Activated naive CD8-positive, alpha-beta T cell treated with anti-CD3 and anti-CD28 coated beads, Interleukin-2, amount 50 U/mL, for 24 hours (primary cell): Measurements from ENCODE around the gene CACNA1C.
"Not testable (repeated sequence)": the region's sequence is repeated elsewhere in the genome, so short reads cannot be mapped to it uniquely, and the experiment has no call there.

Source experiments
- ATAC-seq: fragments of 150-1000 bp; cut with Tn5 transposase; one replicate; pipeline ENCODE4 v1.10.0; 2021
- DNase-seq: peaks from one replicate; pipeline ENCODE4 v3.0.0; 2021
- H3K27ac Mint-ChIP-seq: one replicate; pipeline ENCODE4 v1.8.0; 2021; ENCODE audit warnings: mild to moderate bottlenecking, mixed read lengths
- H3K27me3 Mint-ChIP-seq: one replicate; pipeline ENCODE4 v1.8.0; 2021; ENCODE audit warnings: mixed read lengths
- H3K36me3 Mint-ChIP-seq: one replicate; pipeline ENCODE4 v1.8.0; 2021; ENCODE audit warnings: low read depth, mixed read lengths
- H3K4me1 Mint-ChIP-seq: one replicate; pipeline ENCODE4 v1.8.0; 2021; ENCODE audit warnings: mixed read lengths
- H3K4me3 Mint-ChIP-seq: one replicate; pipeline ENCODE4 v1.8.0; 2021; ENCODE audit warnings: mild to moderate bottlenecking, moderate library complexity, mixed read lengths
- H3K9me3 Mint-ChIP-seq: one replicate; pipeline ENCODE4 v1.8.0; 2021; ENCODE audit warnings: mixed read lengths

CACNA1C gene

DNA sequence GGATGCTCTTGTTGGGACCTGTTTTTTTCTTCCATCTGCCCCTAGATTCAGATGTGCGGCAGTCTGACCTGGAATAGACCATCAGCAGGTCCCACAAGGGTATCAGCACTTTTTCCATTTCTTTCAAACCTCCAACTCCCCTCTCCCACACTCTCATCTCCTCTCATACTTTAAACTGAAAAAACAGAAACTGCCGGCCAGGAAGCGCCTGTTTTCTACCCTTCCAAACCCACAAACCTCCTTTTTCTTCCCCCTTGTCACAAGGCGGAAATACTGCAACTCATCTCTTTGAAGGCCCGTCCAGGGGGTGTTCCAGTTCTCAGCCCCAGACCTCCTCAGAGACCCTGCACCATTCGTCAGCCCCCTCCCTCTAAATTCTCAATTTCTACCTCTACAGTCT, 679.5 kb downstream of the CACNA1C start:
- no peaks in the 10 kb centered on the region for H3K9me3 Mint-ChIP-seq
- H3K27me3 Mint-ChIP-seq: peaks cover 6% of the 10 kb centered on the region
- DNase-seq: no peak
- H3K4me3 Mint-ChIP-seq: no peak overlapping the region
- no peaks in the 10 kb centered on the region for H3K36me3 Mint-ChIP-seq
- H3K4me1 Mint-ChIP-seq: peaks cover 8% of the 10 kb centered on the region
- no peak for ATAC-seq
- peak overlapping the region; percentile 18 for H3K27ac Mint-ChIP-seq

- Mint-ChIP-seq H3K36me3 (no peaks in the 10 kb centered on the region), H3K9me3 (no peaks in the 10 kb centered on the region), H3K27ac (no peak overlapping the region), H3K27me3 (peaks cover 6% of the 10 kb centered on the region), H3K4me1 (peaks cover 8% of the 10 kb centered on the region), H3K4me3 (no peak overlapping the region)
- ATAC-seq: no peak
- no peak for DNase-seq
Measured at GRCh38 chr12:2733493-2734355, 680.9 kb downstream of the CACNA1C start.

- Mint-ChIP-seq H3K36me3 (no peaks in the 10 kb centered on the region), H3K4me3 (no peak overlapping the region), H3K27me3 (peaks cover 6% of the 10 kb centered on the region), H3K27ac (no peak overlapping the region), H3K4me1 (peaks cover 8% of the 10 kb centered on the region), H3K9me3 (no peaks in the 10 kb centered on the region)
- ATAC-seq (no peak), DNase-seq (no peak)
Measured at GRCh38 chr12:2735432-2735831, 682.6 kb downstream of the CACNA1C start.

GRCh38 chr12:2737656-2738241, 685.0 kb downstream of the CACNA1C start:
- Mint-ChIP-seq H3K27ac (no peak overlapping the region), H3K4me1 (peaks cover 2% of the 10 kb centered on the region)

GRCh38 chr12:2739069-2739468, 686.3 kb downstream of the CACNA1C start:
- Mint-ChIP-seq H3K4me1 (no peaks in the 10 kb centered on the region), H3K27me3 (no peaks in the 10 kb centered on the region), H3K27ac (no peak overlapping the region), H3K36me3 (no peaks in the 10 kb centered on the region), H3K4me3 (no peak overlapping the region), H3K9me3 (no peaks in the 10 kb centered on the region)
- DNase-seq: no peak
- no peak for ATAC-seq

More at GRCh38 chr12:2737656-2738241, 685.0 kb downstream of the CACNA1C start:
- DNase-seq: no peak
- peaks cover 1% of the 10 kb centered on the region for H3K27me3 Mint-ChIP-seq
- H3K4me3 Mint-ChIP-seq: no peak overlapping the region
- no peaks in the 10 kb centered on the region for H3K36me3 Mint-ChIP-seq
- ATAC-seq: no peak
- no peaks in the 10 kb centered on the region for H3K9me3 Mint-ChIP-seq

GRCh38 chr12:2739832-2740641, 687.2 kb downstream of the CACNA1C start:
- Mint-ChIP-seq H3K4me1 (no peaks in the 10 kb centered on the region), H3K9me3 (no peaks in the 10 kb centered on the region), H3K36me3 (no peaks in the 10 kb centered on the region), H3K27ac (no peak overlapping the region), H3K27me3 (peaks cover 3% of the 10 kb centered on the region), H3K4me3 (no peak overlapping the region)
- ATAC-seq (no peak), DNase-seq (no peak)

GRCh38 chr12:2742037-2742436, 689.2 kb downstream of the CACNA1C start:
- ATAC-seq, H3K27ac Mint-ChIP-seq, H3K27me3 Mint-ChIP-seq, H3K9me3 Mint-ChIP-seq, DNase-seq, H3K4me3 Mint-ChIP-seq, H3K4me1 Mint-ChIP-seq, H3K36me3 Mint-ChIP-seq: not testable (repeated sequence)

DNA sequence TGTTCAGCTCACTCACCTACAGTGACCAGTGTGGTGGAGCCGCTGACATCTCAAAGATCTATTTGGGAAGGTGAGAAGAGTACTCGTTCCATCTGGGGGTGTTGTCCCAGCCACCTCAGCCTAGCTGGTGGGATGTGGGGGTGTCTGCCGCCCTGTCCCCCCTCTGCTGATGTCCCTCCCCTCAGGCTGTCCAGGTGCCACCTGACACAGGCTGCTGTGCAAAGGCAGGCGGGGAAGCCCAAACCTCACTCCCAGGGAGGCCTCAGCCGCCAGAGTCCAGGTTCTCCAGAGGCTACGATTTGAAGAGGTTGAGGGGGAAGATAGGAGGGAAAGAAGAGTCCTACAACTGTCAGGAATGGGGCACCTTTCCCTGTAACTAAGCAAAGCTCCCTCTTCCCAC, 690.7 kb downstream of the CACNA1C start:
- Mint-ChIP-seq H3K36me3 (peaks cover 2% of the 10 kb centered on the region), H3K27me3 (peaks cover 8% of the 10 kb centered on the region), H3K27ac (no peak overlapping the region), H3K4me3 (no peak overlapping the region), H3K9me3 (no peaks in the 10 kb centered on the region), H3K4me1 (no peaks in the 10 kb centered on the region)
- ATAC-seq (no peak), DNase-seq (no peak)

- Mint-ChIP-seq H3K4me3 (no peak overlapping the region), H3K9me3 (no peaks in the 10 kb centered on the region), H3K27ac (no peak overlapping the region), H3K27me3 (peaks cover 10% of the 10 kb centered on the region), H3K4me1 (no peaks in the 10 kb centered on the region), H3K36me3 (peaks cover 2% of the 10 kb centered on the region)
- ATAC-seq (no peak), DNase-seq (no peak)
Measured at GRCh38 chr12:2745655-2746054, 692.9 kb downstream of the CACNA1C start.
